Effector CD8-positive, alpha-beta T cell (primary cell): Measurements from ENCODE around the gene ATP13A4.

Experiments used
- DNase-seq: peaks from one replicate; lab custom pipeline; 2025; lab: John Stamatoyannopoulos, UW
- total RNA-seq, 4 experiments: gene quantifications; one replicate each; lab custom pipeline; 2026; lab: John Stamatoyannopoulos, UW

The ATP13A4 gene, protein sequence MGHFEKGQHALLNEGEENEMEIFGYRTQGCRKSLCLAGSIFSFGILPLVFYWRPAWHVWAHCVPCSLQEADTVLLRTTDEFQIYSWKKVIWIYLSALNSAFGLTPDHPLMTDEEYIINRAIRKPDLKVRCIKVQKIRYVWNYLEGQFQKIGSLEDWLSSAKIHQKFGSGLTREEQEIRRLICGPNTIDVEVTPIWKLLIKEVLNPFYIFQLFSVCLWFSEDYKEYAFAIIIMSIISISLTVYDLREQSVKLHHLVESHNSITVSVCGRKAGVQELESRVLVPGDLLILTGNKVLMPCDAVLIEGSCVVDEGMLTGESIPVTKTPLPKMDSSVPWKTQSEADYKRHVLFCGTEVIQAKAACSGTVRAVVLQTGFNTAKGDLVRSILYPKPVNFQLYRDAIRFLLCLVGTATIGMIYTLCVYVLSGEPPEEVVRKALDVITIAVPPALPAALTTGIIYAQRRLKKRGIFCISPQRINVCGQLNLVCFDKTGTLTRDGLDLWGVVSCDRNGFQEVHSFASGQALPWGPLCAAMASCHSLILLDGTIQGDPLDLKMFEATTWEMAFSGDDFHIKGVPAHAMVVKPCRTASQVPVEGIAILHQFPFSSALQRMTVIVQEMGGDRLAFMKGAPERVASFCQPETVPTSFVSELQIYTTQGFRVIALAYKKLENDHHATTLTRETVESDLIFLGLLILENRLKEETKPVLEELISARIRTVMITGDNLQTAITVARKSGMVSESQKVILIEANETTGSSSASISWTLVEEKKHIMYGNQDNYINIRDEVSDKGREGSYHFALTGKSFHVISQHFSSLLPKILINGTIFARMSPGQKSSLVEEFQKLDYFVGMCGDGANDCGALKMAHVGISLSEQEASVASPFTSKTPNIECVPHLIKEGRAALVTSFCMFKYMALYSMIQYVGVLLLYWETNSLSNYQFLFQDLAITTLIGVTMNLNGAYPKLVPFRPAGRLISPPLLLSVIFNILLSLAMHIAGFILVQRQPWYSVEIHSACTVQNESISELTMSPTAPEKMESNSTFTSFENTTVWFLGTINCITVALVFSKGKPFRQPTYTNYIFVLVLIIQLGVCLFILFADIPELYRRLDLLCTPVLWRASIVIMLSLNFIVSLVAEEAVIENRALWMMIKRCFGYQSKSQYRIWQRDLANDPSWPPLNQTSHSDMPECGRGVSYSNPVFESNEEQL
- 2.4 to 6.5 (median 4.5) reads per million in 4 experiments for total RNA-seq

DNA sequence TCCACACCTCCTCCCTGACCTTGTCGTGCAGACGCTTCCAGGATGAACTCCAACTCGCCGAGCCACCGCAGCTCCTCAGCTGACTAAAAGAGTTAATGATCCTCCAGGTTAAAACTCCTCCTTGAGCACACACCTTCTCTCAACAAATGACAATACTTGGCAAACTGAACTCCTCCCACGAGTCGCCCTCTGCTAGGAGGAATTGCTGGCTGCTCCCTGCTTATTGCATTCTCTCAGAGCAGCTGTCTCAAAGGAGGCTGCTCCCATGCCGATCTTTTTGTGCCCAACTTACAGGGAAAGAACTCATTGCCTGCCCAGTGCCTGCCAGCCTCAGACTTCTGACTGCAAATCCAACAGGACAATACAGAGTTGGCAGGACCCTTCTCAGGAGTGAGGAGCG is at the start of gene ATP13A4:
TSS of gene ATP13A4 (minus strand) at position 85 of the 400 bp plus-strand sequence. CDS start 96 bp downstream, outside the sequence.
- no peak for DNase-seq

DNA sequence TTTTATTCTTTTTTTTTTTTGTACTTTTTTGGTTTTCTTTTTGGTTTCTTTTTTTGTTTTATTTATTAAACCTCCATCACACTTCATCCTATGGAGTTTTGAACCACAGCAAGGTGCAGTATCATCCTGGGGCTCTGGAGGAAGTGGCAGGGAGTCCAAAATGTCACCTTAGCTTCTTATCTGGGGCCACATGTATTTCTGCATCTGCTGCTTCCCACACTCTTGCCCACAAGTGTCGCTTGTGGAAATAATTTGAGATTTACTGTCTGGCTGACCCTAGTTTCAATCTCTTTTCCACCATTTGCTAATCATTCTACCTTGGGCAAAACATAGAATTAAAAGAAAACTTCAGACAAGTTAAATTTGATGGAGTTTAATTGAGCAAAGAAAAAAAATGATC is 44.7 kb upstream of the ATP13A4 start:
- no peak for DNase-seq

DNA sequence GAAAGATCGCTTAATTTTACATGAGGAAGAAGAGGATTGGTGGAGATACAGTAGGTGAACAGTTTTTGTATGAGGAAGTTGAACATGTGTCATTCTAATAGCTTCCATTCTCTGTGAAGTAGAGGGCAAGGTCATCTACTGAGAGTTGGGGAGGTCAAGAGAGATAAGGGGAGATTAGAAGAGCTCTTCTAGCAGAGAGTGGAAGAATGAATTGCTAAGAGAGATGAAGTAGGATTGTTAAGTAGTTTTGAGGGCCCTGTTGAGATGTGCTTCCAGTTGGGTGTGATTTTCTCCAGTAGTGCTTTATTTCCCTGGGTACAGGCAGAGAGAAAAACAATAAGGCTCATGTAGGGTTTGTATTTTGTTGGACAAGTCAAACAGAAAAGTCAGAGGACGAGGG is 43.5 kb upstream of the ATP13A4 start:
- DNase-seq, result no peak

DNA sequence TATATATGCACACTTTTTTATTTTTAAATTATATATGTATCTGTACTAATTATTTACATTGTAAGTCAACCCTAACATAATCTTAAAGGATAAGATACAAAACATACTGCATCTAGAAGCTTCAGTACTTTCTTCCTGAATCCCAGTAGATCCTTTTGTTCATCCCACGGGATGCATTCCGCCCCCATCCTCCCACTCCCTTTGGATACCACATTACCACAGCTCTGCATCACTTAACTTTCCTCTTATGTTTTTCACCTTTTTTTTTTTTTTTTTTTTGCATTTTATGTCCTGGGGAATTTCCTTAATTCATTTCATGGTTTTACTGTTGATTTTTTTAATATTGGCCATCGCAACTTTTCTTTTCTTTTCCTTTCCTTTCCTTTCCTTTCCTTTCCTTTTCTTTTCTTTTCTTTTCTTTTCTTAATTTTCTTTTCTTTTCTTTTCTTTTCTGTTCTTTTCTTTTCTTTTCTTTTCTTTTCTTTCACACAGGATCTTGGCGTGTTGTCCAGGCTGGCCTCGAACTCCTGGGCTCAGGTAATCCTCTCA is 41.3 kb upstream of the ATP13A4 start:
- no peak for DNase-seq

DNA sequence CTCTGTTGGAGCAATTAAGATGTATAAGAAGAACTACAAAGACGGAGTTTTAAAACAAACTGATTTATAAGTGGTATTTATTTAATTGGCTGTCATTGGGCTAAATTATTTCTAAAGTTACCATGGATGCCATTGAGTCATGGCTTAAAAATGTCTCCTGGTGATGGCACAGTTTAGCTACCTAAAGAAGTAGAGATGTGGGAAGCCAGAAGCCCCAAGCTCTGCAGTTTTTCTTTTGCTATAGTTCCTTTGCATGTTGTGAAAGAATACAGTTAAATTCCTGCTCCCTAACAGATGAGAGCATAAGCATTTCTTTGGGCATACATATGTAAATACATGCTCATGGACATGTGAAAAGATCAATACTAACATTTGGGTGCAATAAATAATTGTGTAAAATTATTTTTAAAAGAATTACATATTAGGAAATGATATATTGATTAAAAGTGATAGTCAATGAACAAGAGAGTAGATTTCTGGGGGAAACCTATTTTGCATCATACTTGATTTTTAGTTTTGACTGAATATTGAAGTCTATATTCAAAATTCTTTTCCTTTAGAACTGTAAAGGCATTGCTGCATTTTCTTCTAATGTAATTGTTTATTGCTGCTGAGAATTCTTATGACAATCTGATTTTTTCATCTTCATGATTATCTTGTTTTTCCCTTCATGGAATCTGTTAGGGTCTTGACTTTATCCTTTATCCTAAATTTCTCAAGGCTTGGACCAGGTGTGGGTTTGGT is 40.4 kb upstream of the ATP13A4 start:
- no peak for DNase-seq

DNA sequence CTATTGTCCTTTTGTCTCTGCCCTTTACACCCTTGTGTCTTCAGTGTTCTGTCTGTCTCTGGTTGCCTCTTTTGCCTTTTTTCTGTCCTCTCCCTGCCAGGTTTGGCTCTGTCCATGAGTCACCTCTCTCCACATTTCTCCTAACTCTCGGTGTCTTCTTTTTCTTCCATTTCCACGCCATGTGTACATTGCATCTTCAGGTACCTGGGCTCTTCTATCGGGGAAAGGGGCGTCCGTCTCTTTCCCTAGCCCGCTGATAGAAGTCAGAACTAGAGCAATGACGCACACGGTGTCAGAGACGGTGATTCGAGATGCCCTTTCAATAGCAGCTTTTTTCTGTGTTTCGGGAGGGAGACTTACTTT is 39.0 kb upstream of the ATP13A4 start:
- DNase-seq, result peak; percentile 4

DNA sequence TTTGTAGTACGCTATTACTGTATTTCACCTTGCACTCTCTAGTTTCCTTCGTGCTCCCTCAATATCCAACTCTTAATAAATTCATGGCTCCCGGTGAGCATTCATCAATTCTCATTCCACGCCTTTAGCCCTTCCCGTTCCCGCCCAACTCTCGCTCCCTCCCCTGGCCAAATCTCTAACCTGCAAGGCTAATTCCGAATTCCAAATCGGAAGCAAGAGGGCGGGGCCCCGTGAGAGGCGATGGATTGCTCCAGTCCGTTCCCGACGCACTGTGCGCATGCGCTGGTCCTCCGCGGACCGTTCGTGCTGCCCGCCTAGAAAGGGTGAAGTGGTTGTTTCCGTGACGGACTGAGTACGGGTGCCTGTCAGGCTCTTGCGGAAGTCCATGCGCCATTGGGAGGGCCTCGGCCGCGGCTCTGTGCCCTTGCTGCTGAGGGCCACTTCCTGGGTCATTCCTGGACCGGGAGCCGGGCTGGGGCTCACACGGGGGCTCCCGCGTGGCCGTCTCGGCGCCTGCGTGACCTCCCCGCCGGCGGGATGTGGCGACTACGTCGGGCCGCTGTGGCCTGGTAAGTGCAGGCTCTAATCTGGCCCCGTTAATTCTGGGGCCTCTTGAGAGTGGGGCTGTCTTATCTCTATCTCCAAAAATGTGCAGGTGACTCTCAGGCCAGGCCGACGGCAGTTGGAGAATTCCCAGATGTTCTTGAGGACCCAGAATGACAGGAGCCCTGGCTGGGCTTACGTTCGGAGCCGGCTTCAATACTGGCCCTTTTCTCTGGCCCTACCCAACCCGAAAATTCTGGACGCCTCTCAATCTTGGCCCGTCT is 38.4 kb upstream of the ATP13A4 start, which contains the start of gene OPA1:
TSS of gene OPA1 (plus strand) at position 368 of the 827 bp plus-strand sequence. CDS start at position 538, 170 bp downstream.
- DNase-seq, result peak; percentile 83

DNA sequence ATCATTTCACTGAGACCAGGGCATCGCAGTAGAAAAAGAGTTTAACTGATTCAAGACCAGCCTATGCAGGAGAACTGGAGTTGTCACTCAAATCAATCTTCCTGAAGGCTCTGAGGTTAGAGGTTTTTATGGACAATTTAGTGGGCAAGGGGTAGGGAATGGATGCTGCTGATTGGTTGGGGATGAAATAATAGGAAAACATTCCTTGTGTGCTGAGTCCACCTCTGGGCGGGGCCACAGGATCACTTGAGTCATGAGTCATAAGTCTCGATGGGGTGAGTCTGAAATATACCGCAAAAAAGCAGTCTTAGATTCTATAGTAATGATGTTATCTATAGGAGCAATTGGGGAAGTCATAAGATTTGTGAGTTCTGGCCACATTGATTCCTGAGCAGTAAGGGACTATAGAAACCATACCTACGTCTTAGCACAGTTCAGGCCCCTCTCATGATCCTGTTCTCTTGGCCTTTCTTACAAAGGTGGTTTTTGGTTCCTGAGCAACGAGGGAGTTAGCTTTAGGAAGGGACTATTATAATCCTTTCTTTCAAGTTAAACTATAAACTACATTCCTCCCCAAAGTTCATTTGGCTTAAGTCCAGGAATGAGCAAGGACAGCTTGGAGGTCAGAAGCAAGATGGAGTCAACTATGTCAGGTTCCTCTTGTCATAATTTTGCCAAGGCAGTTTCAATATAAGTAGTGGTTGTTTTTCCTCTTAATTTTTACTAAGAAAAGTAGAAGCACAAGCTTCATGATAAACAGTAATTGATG is 35.6 kb upstream of the ATP13A4 start:
- no peak for DNase-seq

DNA sequence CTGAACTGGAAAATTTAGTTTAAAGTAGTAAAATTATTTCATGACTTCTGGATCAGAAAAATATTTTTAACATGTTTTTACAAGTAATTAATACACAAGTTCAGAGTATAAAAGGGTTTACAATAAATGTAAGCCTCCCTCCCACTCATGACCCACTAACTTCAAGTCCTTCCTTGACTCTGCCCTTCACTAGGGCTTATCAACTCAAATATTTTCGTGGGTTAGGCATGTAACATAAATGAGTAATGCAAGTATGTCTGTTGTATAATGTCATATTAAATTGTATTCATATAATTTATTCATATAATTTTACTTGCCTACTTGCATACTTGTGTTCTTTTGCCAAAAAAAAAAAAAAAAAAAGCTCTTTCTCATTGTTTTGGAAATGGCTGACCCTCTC is 34.9 kb upstream of the ATP13A4 start:
- no peak for DNase-seq

DNA sequence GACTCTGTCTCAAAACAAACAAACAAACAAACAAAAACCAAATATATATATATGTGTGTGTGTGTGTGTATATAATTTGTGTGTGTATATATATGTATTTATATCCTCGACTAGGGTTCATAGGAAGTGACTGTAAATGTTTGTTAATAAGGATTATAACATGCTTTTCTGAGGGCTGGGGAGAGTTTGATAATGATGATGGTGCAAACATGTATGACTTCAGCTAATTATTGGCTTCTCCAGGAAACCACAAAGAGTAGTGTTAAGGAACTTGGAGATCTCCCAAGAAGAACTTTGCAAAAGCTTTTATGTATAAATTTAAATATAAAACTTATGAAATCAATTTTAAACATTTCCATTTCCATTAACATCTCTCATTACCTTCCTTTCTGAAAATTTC is 34.4 kb upstream of the ATP13A4 start:
- no peak for DNase-seq

DNA sequence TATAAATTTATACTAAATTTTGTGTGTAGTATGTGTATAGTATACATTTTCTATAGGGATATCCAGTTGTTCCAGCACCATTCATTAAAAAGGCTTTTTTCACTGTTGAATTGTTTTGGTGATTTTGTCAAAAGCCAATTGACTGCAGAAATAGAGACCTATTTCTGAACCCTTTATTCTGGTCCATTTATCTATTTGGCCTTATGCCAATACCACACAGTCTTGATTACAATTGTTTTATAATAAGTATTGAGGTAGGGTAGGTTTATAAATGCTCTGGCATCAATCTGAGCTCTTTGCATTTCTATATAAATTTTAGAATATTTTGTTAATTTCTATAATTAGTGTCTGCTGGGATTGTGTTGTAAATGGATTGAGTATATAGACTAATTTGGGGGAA is 31.8 kb upstream of the ATP13A4 start:
- no peak for DNase-seq

DNA sequence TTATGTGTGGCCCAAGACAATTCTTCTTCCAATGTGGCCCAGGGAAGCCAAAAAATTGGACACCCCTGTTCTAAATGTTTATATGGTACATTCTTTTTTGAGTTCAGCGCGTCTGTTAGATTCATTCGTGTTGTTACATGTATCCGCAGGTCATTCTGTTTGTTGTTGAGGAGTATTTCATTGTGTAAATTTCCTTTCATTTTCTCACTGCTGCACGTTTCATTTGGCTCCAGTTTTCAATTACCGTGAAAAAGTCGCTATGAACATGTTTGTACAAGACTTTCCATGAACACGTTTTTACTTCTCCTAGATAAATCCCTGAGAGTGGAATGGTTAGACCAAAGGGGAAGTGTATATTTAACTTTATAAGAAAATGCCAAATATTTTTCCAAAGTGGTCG is 30.8 kb upstream of the ATP13A4 start:
- DNase-seq, result no peak

DNA sequence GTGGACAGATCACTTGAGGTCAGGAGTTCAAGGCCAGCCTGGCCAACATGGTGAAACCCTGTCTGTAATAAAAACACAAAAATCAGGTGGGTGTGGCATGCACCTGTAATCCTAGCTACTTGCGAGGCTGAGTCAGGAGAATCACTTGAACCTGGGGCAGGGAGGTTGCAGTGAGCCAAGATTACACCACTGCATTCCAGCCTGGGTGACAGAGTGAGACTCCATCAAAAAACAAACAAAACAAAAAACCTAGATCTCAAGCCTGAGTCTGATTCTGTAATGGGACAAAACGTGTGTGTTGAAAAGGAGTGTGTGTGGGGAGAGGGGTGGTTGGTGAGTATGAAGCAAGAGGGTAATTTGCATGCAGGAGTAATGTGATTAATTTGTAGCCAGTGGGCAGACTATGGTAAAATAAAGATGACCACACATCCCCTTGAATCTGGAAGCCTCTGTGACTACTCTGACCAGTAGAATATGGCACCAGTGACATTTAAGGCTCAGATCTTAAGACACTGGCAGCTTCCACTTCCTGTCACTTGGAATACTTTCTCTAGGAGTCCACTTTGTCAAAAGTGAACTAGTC is 19.9 kb upstream of the ATP13A4 start:
- DNase-seq, result no peak

DNA sequence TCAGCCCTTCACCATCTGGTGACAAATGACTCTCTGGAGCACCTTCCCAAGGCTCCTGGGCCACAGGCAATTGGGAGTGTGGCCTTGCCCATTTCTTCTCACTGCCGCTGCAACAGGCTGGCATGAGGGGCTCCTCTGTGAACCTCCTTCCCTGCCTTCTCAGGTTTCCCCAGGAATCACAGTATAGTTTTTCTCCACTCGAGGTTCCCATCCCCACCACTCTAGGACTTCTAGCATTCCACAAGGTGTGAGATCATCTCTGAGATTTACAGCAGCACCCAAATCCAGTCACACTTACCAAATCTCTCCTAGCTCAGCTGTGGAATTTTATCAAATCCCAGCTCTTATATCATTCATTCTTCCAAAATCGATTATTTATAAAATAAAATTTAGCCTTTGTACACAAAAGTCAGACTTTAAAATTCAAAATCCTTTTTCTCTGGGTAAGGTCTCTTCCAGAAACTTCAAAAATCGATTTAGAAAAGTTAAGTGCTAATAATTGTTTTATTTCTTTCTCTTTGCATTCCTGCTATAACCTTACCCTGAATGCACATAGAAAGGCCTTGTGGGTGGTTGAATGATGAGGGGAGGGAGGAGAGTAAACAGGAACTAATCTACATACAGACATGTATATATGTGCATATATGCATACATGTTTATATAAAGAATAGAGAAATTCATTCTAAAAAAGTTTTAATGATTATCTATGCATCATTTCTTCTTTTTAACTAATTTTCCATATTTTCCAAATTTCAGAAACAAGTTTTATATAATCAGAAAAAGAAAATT is 18.9 kb upstream of the ATP13A4 start:
- no peak for DNase-seq

DNA sequence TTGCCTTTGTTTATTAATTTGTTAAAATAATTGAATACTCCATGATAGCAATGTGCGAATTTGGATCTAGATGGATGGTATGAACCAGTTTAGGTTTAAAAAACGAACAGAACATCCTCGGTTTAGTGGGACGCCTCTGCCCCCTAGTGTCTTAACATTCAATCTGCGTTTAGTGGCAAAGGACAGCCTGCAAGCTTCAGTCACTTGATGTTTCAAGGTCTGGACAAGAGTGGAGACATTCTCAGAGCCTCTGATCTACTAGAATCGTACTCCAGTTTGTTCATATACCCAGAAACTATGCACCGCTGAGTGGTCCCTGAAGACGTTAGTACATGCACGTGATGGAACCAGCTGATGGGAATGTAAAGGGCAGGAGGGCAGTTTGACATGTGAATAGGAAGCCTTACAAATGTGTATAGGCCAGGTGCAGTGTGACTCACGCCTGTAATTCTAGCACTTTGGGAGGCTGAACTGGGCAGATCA is 17.8 kb upstream of the ATP13A4 start:
- peak; percentile 5 for DNase-seq

DNA sequence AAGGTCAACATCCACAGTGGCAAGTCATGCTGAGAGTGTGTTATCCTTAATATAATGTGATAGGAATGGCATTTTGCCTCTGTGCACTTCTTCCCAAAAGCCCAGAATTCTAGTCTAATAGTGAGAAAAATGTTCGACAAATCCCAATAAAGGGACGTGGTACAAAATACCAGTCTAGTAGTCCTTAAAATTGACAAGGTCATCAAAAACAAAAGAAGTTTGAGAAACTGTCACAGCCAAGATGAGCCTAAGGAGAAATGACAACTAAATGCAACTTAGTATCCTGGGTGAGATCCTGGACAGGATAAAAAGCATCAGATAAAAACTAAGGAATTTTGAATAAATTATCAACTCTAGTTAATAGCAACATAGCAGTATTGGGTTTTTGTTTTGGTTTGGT is 14.4 kb upstream of the ATP13A4 start:
- no peak for DNase-seq

DNA sequence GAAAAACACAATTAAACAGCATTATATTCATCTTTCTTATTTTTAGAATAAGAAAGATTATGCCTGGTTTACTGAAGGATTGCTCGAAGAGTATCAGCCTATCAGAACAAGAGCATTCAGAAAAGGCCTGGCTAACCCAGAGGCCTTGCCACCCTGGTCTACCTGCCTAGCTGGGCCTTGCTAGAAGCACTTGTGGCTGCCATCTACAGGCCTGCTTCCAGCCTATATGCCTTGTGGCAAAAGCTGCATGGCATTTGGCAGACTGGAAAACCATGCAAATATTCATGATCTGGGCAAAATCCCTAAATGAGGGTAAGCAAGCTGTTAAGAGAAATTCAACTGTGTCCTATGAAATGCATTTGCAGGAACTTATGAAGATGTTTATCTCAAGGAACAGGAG is 9.3 kb upstream of the ATP13A4 start:
- DNase-seq, result no peak

DNA sequence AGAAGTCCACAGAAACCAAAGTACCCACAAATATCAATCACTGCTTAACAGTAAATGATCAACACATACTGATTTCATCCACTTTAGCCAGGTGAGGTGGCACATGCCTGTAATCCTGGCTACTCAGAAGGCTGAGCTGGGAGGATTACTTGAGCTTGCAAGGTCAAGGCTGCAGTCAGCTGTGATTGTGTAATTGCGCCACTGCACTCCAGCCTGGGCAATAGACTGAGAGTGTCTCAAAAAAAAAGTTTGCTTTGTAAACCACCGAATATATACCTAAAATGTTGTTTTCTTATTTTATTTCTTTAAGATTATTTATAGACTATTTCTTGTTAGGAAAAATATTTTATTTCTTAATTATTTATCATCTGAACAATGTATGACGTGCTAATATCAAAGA is 8.7 kb upstream of the ATP13A4 start:
- DNase-seq, result no peak
